CD4-positive, CD25-positive, alpha-beta regulatory T cell (primary cell): ENCODE data around the gene FGFRL1. TPM values are rescaled to one million over a fixed set of nuclear protein-coding genes. Genes with fewer than 3 reads are reported as not detected.
A peak's percentile ranks its signal among the peaks of the same experiment; 100 is the strongest.

Experiments used
- ATAC-seq, 2 donors: fragments of 150-1000 bp; cut with Tn5 transposase; one replicate each; pipeline ENCODE4 v1.10.0; 2021; ENCODE audit warnings: low read depth in 2 of 2, moderate number of reproducible peaks in 2 of 2, moderate library complexity in 1 of 2
- DNase-seq, 3 donors: peaks; one replicate each; pipeline versions ENCODE4 v3.0.0 to v3.0.0-alpha.2; 2012 to 2022; ENCODE audit warnings: mixed read lengths in 1 of 3
- H3K27ac ChIP-seq: one replicate; pipeline ENCODE4 v1.7.0; 2013; ENCODE audit warnings: mild to moderate bottlenecking, low read length; ENCODE audit not compliant: insufficient read depth, poor library complexity, severe bottlenecking
- H3K27me3 ChIP-seq: one replicate; pipeline ENCODE4 v1.7.0; 2013; ENCODE audit warnings: low read length; ENCODE audit not compliant: control insufficient read depth, insufficient read depth
- H3K36me3 ChIP-seq: one replicate; pipeline ENCODE4 v1.7.0; 2013; ENCODE audit warnings: mild to moderate bottlenecking, low read length, moderate library complexity; ENCODE audit not compliant: control insufficient read depth, insufficient read depth
- H3K4me1 ChIP-seq: 2 replicates; pipeline ENCODE4 v1.7.0; 2013; ENCODE audit warnings: mild to moderate bottlenecking, low read length; ENCODE audit not compliant: insufficient read depth, control insufficient read depth, poor library complexity, severe bottlenecking
- H3K4me3 ChIP-seq: one replicate; pipeline ENCODE4 v1.7.0; 2013; ENCODE audit warnings: low read depth, mild to moderate bottlenecking, low read length, moderate library complexity
- H3K9me3 ChIP-seq, 2 experiments: 1 replicate in 1 of 2; 2 replicates in 1 of 2; pipeline ENCODE4 v1.7.0; 2013; ENCODE audit warnings: low read length in 2 of 2, mild to moderate bottlenecking in 1 of 2, moderate library complexity in 1 of 2; ENCODE audit not compliant: control insufficient read depth in 2 of 2
- H3K27ac Mint-ChIP-seq, 3 donors: one replicate each; pipeline ENCODE4 v1.8.0; 2020 to 2022; ENCODE audit warnings: mild to moderate bottlenecking in 3 of 3, mixed read lengths in 3 of 3, moderate library complexity in 2 of 3
- H3K27me3 Mint-ChIP-seq: one replicate; pipeline ENCODE4 v1.8.0; 2022; ENCODE audit warnings: mild to moderate bottlenecking, mixed read lengths
- H3K36me3 Mint-ChIP-seq: one replicate; pipeline ENCODE4 v1.8.0; 2020; ENCODE audit warnings: mixed read lengths
- H3K4me1 Mint-ChIP-seq, 4 donors: one replicate each; pipeline ENCODE4 v1.8.0; 2020 to 2022; ENCODE audit warnings: mixed read lengths in 4 of 4, mild to moderate bottlenecking in 1 of 4
- H3K4me3 Mint-ChIP-seq, 4 donors: one replicate each; pipeline ENCODE4 v1.8.0; 2020 to 2022; ENCODE audit warnings: mild to moderate bottlenecking in 4 of 4, mixed read lengths in 4 of 4, moderate library complexity in 3 of 4
- H3K9me3 Mint-ChIP-seq, 7 donors: one replicate each; pipeline ENCODE4 v1.8.0; 2020 to 2022; ENCODE audit warnings: mixed read lengths in 7 of 7, mild to moderate bottlenecking in 3 of 7, moderate library complexity in 2 of 7
- polyA plus RNA-seq, 4 donors: library from polyadenylated mRNA; unstranded; fragments of 300-500 nt; fragmentation: Illumina TruSeq; gene quantifications; one replicate each; pipeline ENCODE4 v1.2.3, GENCODE V29; 2021
- total RNA-seq: library from RNA; stranded (reverse); gene quantifications from one replicate; pipeline ENCODE4 v1.2.3, GENCODE V29; 2022

Gene FGFRL1
- total and polyA plus RNA-seq, 5 donors from 2014 or later: 0.27 to 14.3 (median 0.35) TPM

DNA sequence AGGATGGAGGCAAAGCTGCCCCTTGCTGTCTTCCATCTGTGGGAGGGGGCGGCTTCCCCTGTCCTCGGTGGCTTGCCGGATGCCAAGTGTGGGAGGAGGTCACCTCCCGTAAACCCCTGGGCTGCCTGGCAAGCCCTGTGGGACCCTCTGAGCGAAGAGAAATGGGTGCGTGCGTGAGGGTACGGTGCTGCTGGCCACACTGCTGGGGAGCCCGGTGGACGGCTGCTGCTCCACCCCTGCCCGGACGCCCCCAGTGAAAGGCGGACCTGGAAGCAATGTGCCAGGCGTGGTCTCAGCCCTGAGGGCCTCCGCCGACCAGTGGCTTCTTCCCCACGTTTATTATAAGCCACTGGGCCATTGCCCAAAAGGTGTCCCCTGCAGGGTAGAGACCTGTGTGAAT is 29.1 kb upstream of the FGFRL1 start:
- Histone ChIP-seq H3K4me3 (no peak overlapping the region), H3K27ac (no peak overlapping the region), H3K4me1 (peaks cover 24% of the 10 kb centered on the region), H3K9me3 (no peaks in the 10 kb centered on the region), H3K27me3 (no peaks in the 10 kb centered on the region), H3K36me3 (no peaks in the 10 kb centered on the region)
- no peak overlapping the region for H3K4me3 Mint-ChIP-seq
- no peaks in the 10 kb centered on the region for H3K27me3 Mint-ChIP-seq
- peaks cover 4% of the 10 kb centered on the region for H3K36me3 Mint-ChIP-seq
- H3K4me1 Mint-ChIP-seq: peaks cover 0 to 27% (median 5%) of the 10 kb centered on the region in 4 donors
- ATAC-seq (no peak), DNase-seq (no peak)
- H3K9me3 Mint-ChIP-seq: peaks cover 0 to 1% (median 0%) of the 10 kb centered on the region in 7 donors
- no peak overlapping the region for H3K27ac Mint-ChIP-seq

GRCh38 chr4:982814-983213 is 28.6 kb upstream of the FGFRL1 start:
- ATAC-seq: no peak
- Mint-ChIP-seq H3K27me3 (no peaks in the 10 kb centered on the region), H3K27ac (no peak overlapping the region), H3K4me1 (peaks cover 0 to 30% (median 5%) of the 10 kb centered on the region in 4 donors), H3K9me3 (peaks cover 0 to 1% (median 0%) of the 10 kb centered on the region in 7 donors), H3K4me3 (peak overlapping the region in 3 of 4 donors; percentile 16 to 26 (median 21)), H3K36me3 (peaks cover 4% of the 10 kb centered on the region)
- H3K27ac ChIP-seq: no peak overlapping the region
- no peaks in the 10 kb centered on the region for H3K27me3 ChIP-seq
- no peaks in the 10 kb centered on the region for H3K36me3 ChIP-seq
- H3K9me3 ChIP-seq: no peaks in the 10 kb centered on the region
- no peak for DNase-seq
- no peak overlapping the region for H3K4me3 ChIP-seq
- peaks cover 29% of the 10 kb centered on the region for H3K4me1 ChIP-seq

GRCh38 chr4:984336-985054 is 26.9 kb upstream of the FGFRL1 start:
- Histone ChIP-seq H3K27me3 (no peaks in the 10 kb centered on the region), H3K36me3 (no peaks in the 10 kb centered on the region), H3K9me3 (no peaks in the 10 kb centered on the region), H3K4me3 (peak overlapping the region; percentile 56), H3K27ac (no peak overlapping the region), H3K4me1 (peaks cover 34% of the 10 kb centered on the region)
- peaks cover 0 to 32% (median 5%) of the 10 kb centered on the region in 4 donors for H3K4me1 Mint-ChIP-seq
- H3K4me3 Mint-ChIP-seq: peak overlapping the region; percentile 38 to 90 (median 78)
- no peaks in the 10 kb centered on the region for H3K27me3 Mint-ChIP-seq
- peaks cover 0 to 1% (median 0%) of the 10 kb centered on the region in 7 donors for H3K9me3 Mint-ChIP-seq
- DNase-seq (no peak), ATAC-seq (no peak)
- H3K27ac Mint-ChIP-seq: peak overlapping the region; percentile 32 to 65 (median 44)
- peaks cover 4% of the 10 kb centered on the region for H3K36me3 Mint-ChIP-seq

DNA sequence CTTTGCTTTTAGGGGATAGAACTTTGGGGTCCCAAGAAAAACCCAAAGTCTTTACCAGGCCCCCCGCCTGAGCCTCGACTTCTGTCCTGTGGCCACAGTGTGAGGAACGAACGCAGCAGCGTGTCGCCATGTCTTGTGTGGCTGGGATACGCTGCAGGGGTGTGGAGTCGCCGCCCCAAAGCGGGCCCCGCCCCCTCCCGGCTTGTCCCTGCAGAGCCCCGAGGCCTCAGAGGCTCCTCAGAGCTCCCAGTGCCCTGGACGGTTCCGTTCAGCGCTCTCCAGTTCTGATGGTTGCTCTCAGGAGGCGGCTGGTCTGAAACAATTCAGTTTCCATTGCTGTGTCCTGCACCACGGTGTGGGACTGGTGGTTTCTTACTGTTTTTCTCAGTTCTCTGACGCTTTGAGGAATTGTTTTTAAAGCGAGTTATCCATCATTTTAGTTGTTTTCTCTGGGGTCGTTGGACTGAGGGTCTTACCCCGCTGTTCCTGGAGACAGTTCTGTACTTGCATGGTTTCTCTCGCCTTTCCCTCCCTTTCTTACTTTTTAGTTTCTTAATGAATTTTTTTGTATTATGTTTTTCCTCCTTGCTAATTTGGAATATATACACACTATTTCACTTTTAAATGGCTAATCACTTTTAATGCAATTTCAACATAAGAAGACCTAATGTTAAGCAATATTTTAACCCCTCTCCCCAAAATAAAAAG is 26.1 kb upstream of the FGFRL1 start:
- H3K9me3 Mint-ChIP-seq: peaks cover 0 to 1% (median 0%) of the 10 kb centered on the region in 7 donors
- ATAC-seq: peak; percentile 44 to 60
- H3K36me3 Mint-ChIP-seq: peaks cover 4% of the 10 kb centered on the region
- Histone ChIP-seq H3K4me3 (peak overlapping the region; percentile 56), H3K27ac (no peak overlapping the region), H3K36me3 (peaks cover 3% of the 10 kb centered on the region), H3K9me3 (no peaks in the 10 kb centered on the region), H3K4me1 (peaks cover 34% of the 10 kb centered on the region), H3K27me3 (no peaks in the 10 kb centered on the region)
- DNase-seq: peak; percentile 55 to 70 (median 57)
- H3K4me3 Mint-ChIP-seq: peak overlapping the region; percentile 68 to 95 (median 90)
- H3K27me3 Mint-ChIP-seq: no peaks in the 10 kb centered on the region
- peak overlapping the region; percentile 32 to 67 (median 44) for H3K27ac Mint-ChIP-seq
- peaks cover 0 to 32% (median 5%) of the 10 kb centered on the region in 4 donors for H3K4me1 Mint-ChIP-seq

GRCh38 chr4:986428-986878 is 25.0 kb upstream of the FGFRL1 start:
- peak overlapping the region; percentile 75 for H3K27ac ChIP-seq
- Mint-ChIP-seq H3K27ac (peak overlapping the region; percentile 74 to 91 (median 77)), H3K9me3 (peaks cover 0 to 1% (median 0%) of the 10 kb centered on the region in 7 donors), H3K36me3 (peaks cover 4% of the 10 kb centered on the region), H3K27me3 (no peaks in the 10 kb centered on the region), H3K4me3 (peak overlapping the region; percentile 89 to 95 (median 92)), H3K4me1 (peaks cover 0 to 32% (median 5%) of the 10 kb centered on the region in 4 donors)
- DNase-seq: no peak
- ATAC-seq: peak in 1 of 2 donors; percentile 6
- H3K4me1 ChIP-seq: peaks cover 34% of the 10 kb centered on the region
- peaks cover 9% of the 10 kb centered on the region for H3K36me3 ChIP-seq
- H3K9me3 ChIP-seq: no peaks in the 10 kb centered on the region
- no peaks in the 10 kb centered on the region for H3K27me3 ChIP-seq
- H3K4me3 ChIP-seq: peak overlapping the region; percentile 83

DNA sequence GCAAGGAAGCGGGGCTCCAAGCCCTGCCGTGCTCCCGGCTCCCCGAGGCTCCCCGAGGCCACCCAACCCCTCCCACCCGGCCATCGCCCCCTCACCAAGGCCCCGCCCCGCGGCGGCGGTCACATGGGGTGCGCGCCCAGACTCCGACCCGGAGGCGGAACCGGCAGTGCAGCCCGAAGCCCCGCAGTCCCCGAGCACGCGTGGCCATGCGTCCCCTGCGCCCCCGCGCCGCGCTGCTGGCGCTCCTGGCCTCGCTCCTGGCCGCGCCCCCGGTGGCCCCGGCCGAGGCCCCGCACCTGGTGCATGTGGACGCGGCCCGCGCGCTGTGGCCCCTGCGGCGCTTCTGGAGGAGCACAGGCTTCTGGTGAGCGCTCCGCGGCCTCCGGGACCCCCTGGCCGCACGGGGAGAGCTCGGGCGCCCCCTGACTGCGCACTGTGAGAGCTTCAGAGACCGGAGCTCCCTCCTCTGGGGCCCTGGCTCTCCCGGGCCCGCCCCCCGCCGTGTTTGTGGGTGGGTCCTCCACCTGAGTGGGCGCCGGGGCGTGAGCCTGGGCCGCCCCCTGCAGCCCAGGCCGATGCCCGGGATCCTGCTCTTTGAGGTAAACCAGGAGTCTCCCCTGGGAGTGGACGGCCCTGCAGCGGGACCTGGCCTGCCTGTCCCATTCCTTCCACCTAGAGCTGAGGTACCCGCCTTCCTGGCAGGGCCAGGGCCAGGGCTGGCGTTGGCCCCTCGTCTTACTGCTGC is 24.4 kb upstream of the FGFRL1 start, which contains the start of gene IDUA:
Gene IDUA (plus strand): TSS at position 166 of the 745 bp plus-strand sequence. CDS start 41 bp downstream, at position 207.
- Mint-ChIP-seq H3K27ac (peak within 1 kb of the TSS; percentile 74 to 91 (median 77)), H3K9me3 (peaks cover 0 to 1% (median 0%) of the 10 kb centered on the region in 7 donors), H3K27me3 (no peaks in the 10 kb centered on the region), H3K36me3 (peaks cover 4% of the 10 kb centered on the region), H3K4me1 (peaks cover 0 to 32% (median 5%) of the 10 kb centered on the region in 4 donors), H3K4me3 (peak within 1 kb of the TSS; percentile 89 to 95 (median 92))
- Histone ChIP-seq H3K4me1 (peaks cover 34% of the 10 kb centered on the region), H3K36me3 (peaks cover 9% of the 10 kb centered on the region), H3K9me3 (no peaks in the 10 kb centered on the region), H3K4me3 (peak within 1 kb of the TSS; percentile 83), H3K27ac (peak within 1 kb of the TSS; percentile 75), H3K27me3 (no peaks in the 10 kb centered on the region)
- DNase-seq: peak; percentile 84 to 89 (median 86)
- ATAC-seq: peak; percentile 88 to 91
